Glutamatergic neuron (in vitro differentiated cells): ENCODE results near the gene ZNF431. TPM values are rescaled to one million over a fixed set of nuclear protein-coding genes. Genes with fewer than 3 reads are reported as not detected.
A peak's percentile ranks its signal among the peaks of the same experiment; 100 is the strongest.

Source experiments
- DNase-seq: peaks from one replicate; pipeline ENCODE4 v3.0.0; 2022
- H3K27ac Mint-ChIP-seq: one replicate; pipeline ENCODE4 v1.8.0; 2020; ENCODE audit warnings: mild to moderate bottlenecking, mixed read lengths, inconsistent platforms; ENCODE audit not compliant: unreplicated experiment
- H3K27me3 Mint-ChIP-seq: one replicate; pipeline ENCODE4 v1.8.0; 2020; ENCODE audit warnings: mild to moderate bottlenecking, moderate library complexity, mixed read lengths, inconsistent platforms; ENCODE audit not compliant: unreplicated experiment
- H3K36me3 Mint-ChIP-seq: one replicate; pipeline ENCODE4 v1.8.0; 2020; ENCODE audit warnings: mild to moderate bottlenecking, mixed read lengths, inconsistent platforms; ENCODE audit not compliant: unreplicated experiment
- H3K4me1 Mint-ChIP-seq: one replicate; pipeline ENCODE4 v1.8.0; 2020; ENCODE audit warnings: mild to moderate bottlenecking, low read depth, mixed read lengths, inconsistent platforms; ENCODE audit not compliant: unreplicated experiment
- H3K4me3 Mint-ChIP-seq: one replicate; pipeline ENCODE4 v1.8.0; 2020; ENCODE audit warnings: mild to moderate bottlenecking, mixed read lengths, inconsistent platforms; ENCODE audit not compliant: unreplicated experiment
- H3K9me3 Mint-ChIP-seq: one replicate; pipeline ENCODE4 v1.8.0; 2020; ENCODE audit warnings: mild to moderate bottlenecking, moderate library complexity, mixed read lengths, inconsistent platforms; ENCODE audit not compliant: unreplicated experiment
- total RNA-seq: library from RNA; stranded (reverse); fragmentation: NEBNext Ultra II Directional; extraction: Animal tissue kit (Norgen Biotek cat#: 25700); gene quantifications from one replicate; pipeline ENCODE4 v1.2.1, GENCODE V29; 2021; ENCODE audit not compliant: unreplicated experiment
- TF ChIP-seq, protein P1 (sequence below): fragments of 200-600 bp; sonication (generic); IDR thresholded peaks from one replicate; pipeline ENCODE4 v1.5.0; 2021; ENCODE audit not compliant: partially characterized antibody, unreplicated experiment

ZNF431 gene
- total RNA-seq, 1 donor from 2014 or later = 32.7 TPM

DNA sequence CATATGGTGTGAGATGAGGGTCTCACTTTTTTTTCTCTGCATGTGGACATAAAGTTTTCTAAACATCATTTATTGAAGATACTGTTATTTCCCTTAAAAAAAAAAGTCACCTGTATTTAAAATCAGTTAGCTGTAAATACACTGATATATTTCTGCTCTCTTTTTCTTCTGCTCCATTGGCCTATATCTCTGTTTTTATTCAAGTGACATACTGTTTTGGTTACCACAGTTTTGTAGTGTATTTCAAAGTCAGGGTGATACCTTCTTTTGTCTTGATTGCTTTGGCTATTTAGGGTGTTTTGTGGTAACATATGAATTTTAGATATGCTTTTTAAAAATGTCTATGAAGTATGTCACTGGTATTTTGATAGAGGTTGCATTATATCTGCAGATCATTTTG is 15.8 kb upstream of the ZNF431 start:
- TF ChIP-seq, protein P1, sequence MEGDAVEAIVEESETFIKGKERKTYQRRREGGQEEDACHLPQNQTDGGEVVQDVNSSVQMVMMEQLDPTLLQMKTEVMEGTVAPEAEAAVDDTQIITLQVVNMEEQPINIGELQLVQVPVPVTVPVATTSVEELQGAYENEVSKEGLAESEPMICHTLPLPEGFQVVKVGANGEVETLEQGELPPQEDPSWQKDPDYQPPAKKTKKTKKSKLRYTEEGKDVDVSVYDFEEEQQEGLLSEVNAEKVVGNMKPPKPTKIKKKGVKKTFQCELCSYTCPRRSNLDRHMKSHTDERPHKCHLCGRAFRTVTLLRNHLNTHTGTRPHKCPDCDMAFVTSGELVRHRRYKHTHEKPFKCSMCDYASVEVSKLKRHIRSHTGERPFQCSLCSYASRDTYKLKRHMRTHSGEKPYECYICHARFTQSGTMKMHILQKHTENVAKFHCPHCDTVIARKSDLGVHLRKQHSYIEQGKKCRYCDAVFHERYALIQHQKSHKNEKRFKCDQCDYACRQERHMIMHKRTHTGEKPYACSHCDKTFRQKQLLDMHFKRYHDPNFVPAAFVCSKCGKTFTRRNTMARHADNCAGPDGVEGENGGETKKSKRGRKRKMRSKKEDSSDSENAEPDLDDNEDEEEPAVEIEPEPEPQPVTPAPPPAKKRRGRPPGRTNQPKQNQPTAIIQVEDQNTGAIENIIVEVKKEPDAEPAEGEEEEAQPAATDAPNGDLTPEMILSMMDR = no peak
- DNase-seq = no peak
- peaks cover 4% of the 10 kb centered on the region for H3K36me3 Mint-ChIP-seq
- H3K27me3 Mint-ChIP-seq = no peaks in the 10 kb centered on the region
- no peaks in the 10 kb centered on the region for H3K4me1 Mint-ChIP-seq
- H3K9me3 Mint-ChIP-seq = peaks cover 1% of the 10 kb centered on the region
- no peak overlapping the region for H3K4me3 Mint-ChIP-seq
- H3K27ac Mint-ChIP-seq = no peak overlapping the region

DNA sequence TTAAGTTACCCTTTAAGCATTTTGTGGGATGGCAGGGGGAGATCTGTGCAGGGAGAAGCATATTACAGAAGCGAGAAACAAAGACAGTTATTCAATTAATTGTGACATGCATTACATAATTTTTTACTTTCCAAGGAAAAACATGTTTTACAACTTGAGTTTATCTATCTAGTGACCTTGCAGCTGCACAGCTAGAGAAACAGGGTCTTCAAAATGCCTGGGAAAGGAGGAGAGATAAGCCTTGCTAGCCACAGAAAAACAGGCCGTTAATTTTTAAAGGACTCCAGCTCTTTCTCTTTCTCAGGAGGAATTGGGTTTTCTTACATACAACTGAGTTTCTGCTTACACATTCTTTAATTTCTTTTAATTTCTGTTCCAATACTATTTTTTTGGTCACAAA is 14.8 kb upstream of the ZNF431 start:
- Mint-ChIP-seq H3K27ac (peak overlapping the region; percentile 3), H3K9me3 (peaks cover 1% of the 10 kb centered on the region), H3K27me3 (no peaks in the 10 kb centered on the region), H3K4me1 (no peaks in the 10 kb centered on the region), H3K36me3 (peaks cover 4% of the 10 kb centered on the region), H3K4me3 (no peak overlapping the region)
- no peak for DNase-seq
- TF ChIP-seq, protein P1 = no peak

DNA sequence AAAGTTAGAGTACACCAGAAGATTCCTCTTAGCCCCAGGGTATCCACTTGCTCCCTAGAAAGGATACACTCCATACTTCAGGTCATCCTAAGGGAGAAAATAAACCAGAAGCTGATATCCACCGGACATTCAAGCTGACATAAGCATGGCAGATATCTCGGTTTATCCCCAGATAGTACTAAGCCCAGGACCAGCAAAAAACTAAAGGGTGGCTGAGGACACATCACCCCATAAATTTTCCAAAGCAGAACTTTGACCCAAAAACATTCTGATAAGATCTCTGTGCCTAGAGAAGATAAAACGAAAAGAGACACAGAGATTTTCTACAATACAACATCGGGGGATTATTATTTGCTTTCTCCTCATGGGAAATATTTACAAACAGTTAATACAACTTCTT is 13.9 kb upstream of the ZNF431 start:
- H3K27ac Mint-ChIP-seq = no peak overlapping the region
- peaks cover 4% of the 10 kb centered on the region for H3K36me3 Mint-ChIP-seq
- H3K4me1 Mint-ChIP-seq = no peaks in the 10 kb centered on the region
- H3K9me3 Mint-ChIP-seq = peaks cover 1% of the 10 kb centered on the region
- TF ChIP-seq, protein P1 = no peak
- no peak overlapping the region for H3K4me3 Mint-ChIP-seq
- no peak for DNase-seq
- no peaks in the 10 kb centered on the region for H3K27me3 Mint-ChIP-seq

DNA sequence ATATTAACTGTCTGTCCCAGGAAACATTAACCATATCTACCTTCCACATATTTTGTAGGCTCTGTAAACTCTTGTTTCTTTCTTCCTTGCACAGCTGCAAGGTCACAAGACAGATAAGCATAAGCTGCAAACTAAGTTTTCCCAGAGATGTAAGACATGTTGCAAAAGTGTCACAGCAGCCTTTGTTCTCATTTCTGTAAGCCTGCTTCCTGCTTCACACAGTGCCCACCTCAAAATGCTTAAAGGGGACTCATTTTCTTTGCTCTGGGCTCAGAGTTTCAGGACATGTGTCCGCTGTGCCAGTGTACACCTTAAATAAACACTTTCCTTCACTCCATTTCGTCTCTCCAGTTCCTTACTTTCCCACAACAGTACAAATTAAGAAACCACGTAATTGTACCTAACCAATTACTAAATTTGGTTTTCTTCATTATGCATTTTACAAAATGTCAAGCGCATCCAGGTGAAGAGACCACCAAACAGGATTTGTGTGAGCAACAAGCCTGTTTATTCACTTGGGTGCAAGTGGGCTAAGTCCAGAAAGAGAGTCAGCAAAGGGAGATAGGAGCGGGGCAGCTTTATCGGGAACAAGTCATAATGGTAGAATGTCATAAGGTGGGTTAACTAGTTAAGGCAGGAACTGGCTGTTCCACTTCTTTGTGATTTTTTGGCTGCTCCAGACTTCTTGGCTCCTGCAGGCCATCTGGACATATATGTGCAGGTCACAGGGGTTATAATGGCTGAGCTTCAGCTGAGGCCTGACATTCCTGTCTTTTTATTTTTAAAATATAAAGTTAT is 12.7 kb upstream of the ZNF431 start:
- Mint-ChIP-seq H3K36me3 (peaks cover 8% of the 10 kb centered on the region), H3K27ac (no peak overlapping the region), H3K9me3 (peaks cover 3% of the 10 kb centered on the region), H3K4me3 (no peak overlapping the region), H3K27me3 (no peaks in the 10 kb centered on the region), H3K4me1 (no peaks in the 10 kb centered on the region)
- no peak for DNase-seq
- TF ChIP-seq, protein P1 = no peak

DNA sequence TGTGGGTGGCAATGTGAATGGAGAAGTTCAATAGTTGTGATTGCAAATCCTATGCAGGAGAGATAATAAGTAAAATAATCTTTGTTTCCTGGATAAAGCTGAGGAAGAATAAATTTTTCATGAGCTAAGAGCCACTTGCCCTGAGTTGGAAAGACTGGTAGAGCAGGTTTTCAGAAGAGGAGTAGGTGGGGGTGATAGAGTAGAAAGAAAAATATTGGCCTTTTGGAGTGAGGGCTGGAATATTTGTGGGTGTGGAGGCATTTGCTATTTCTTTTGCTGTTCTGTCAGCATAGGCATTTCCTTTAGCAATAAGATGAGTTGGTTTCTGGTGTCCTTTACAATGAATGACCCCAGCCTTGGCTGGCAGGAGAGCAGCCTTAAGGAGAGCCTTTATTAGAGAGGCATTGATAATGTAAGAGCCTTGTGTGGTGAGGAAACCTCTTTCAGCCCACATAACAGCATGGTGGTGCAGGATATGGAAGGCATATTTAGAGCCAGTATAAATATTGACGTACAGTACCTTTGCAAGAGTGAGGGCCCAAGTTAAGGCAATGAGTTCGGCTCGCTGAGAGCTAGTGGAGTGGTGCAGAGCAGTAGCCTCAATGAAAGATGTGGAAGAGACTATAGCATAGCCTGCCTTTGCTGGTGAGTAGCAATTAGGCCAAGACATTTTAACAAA is 11.6 kb upstream of the ZNF431 start:
- Mint-ChIP-seq H3K27ac (no peak overlapping the region), H3K9me3 (peaks cover 4% of the 10 kb centered on the region), H3K4me1 (no peaks in the 10 kb centered on the region), H3K27me3 (peaks cover under 1% of the 10 kb centered on the region), H3K36me3 (peaks cover 17% of the 10 kb centered on the region), H3K4me3 (no peak overlapping the region)
- TF ChIP-seq, protein P1 = no peak
- DNase-seq = no peak
